GM12891 (cell line): ENCODE data around the gene TRPT1.

Source experiments
- DNase-seq: peaks from one replicate; pipeline ENCODE4 v3.0.0; 2011; ENCODE audit warnings: low spot score; ENCODE audit not compliant: insufficient read length
- FAIRE-seq: peaks from 2 replicates; lab custom pipeline; 2011; peaks lifted over from hg19 to GRCh38; lab: Jason Lieb, UNC
- PAX5 ChIP-seq: IDR thresholded peaks from 2 replicates; pipeline ENCODE4 v1.6.1; 2011; ENCODE audit warnings: low read length, moderate library complexity, mild to moderate bottlenecking; ENCODE audit not compliant: insufficient read depth, severe bottlenecking
- POLR2A ChIP-seq: IDR thresholded peaks from 2 replicates; pipeline ENCODE4 v1.6.1; 2011; ENCODE audit warnings: low read depth, low read length, control low read depth
- POLR2AphosphoS5 ChIP-seq: IDR thresholded peaks from 2 replicates; pipeline ENCODE4 v1.6.1; 2011; ENCODE audit warnings: low read depth, low read length, control low read depth
- POU2F2 ChIP-seq: IDR thresholded peaks from 2 replicates; pipeline ENCODE4 v1.6.1; 2011; ENCODE audit warnings: low read depth, mild to moderate bottlenecking, control low read depth, low read length, moderate library complexity
- SPI1 ChIP-seq: IDR thresholded peaks from 2 replicates; pipeline ENCODE4 v1.6.1; 2011; ENCODE audit warnings: low read depth, low read length, control low read depth
- TAF1 ChIP-seq: IDR thresholded peaks from 2 replicates; pipeline ENCODE4 v1.6.1; 2011; ENCODE audit warnings: low read depth, low read length, control low read depth

The TRPT1 gene

GRCh38 chr11:64258946-64259532 is 33.1 kb upstream of the TRPT1 start:
- TF ChIP-seq POLR2A: no peak
- no peak for TF ChIP-seq POLR2AphosphoS5
- TF ChIP-seq POU2F2: no peak
- DNase-seq (no peak), FAIRE-seq (no peak)

GRCh38 chr11:64258356-64258755 is 32.4 kb upstream of the TRPT1 start:
- DNase-seq (no peak), FAIRE-seq (no peak)
- no peak for TF ChIP-seq POU2F2
- no peak for TF ChIP-seq TAF1
- no peak for TF ChIP-seq PAX5
- TF ChIP-seq SPI1: no peak
- no peak for TF ChIP-seq POLR2AphosphoS5
- TF ChIP-seq POLR2A: no peak

- no peak for FAIRE-seq
- no peak for TF ChIP-seq PAX5
- no peak for TF ChIP-seq POLR2A
- no peak for TF ChIP-seq TAF1
- TF ChIP-seq SPI1: no peak
- TF ChIP-seq POU2F2: no peak
- TF ChIP-seq POLR2AphosphoS5: no peak
- no peak for DNase-seq
These were observed 30.3 kb upstream of the TRPT1 start for GRCh38 chr11:64256300-64256699.

- DNase-seq: no peak
- TF ChIP-seq SPI1 (no peak), POLR2A (no peak), POLR2AphosphoS5 (no peak), PAX5 (no peak), TAF1 (no peak), POU2F2 (no peak)
- no peak for FAIRE-seq
These were observed 29.4 kb upstream of the TRPT1 start for GRCh38 chr11:64255135-64256128.

GRCh38 chr11:64254326-64254725 is 28.3 kb upstream of the TRPT1 start:
- TF ChIP-seq POLR2A: no peak
- no peak for TF ChIP-seq TAF1
- no peak for TF ChIP-seq POU2F2
- no peak for TF ChIP-seq SPI1
- TF ChIP-seq POLR2AphosphoS5: no peak
- no peak for TF ChIP-seq PAX5
- FAIRE-seq: no peak
- DNase-seq: no peak

GRCh38 chr11:64253481-64253880 is 27.5 kb upstream of the TRPT1 start:
- no peak for DNase-seq
- FAIRE-seq: no peak
- TF ChIP-seq SPI1 (no peak), POLR2A (no peak), PAX5 (no peak), POU2F2 (no peak), POLR2AphosphoS5 (no peak), TAF1 (no peak)

GRCh38 chr11:64253043-64253442 is 27.1 kb upstream of the TRPT1 start:
- TF ChIP-seq POLR2A (no peak), TAF1 (no peak), PAX5 (no peak), POU2F2 (no peak), POLR2AphosphoS5 (no peak), SPI1 (no peak)
- no peak for DNase-seq
- no peak for FAIRE-seq

- FAIRE-seq: no peak
- no peak for DNase-seq
- TF ChIP-seq SPI1 (peak; percentile 24; the same call in 1 of the 2 replicates), POU2F2 (no peak)
These were observed 26.3 kb upstream of the TRPT1 start for GRCh38 chr11:64252003-64252872.

GRCh38 chr11:64251753-64252002 is 25.7 kb upstream of the TRPT1 start:
- no peak for DNase-seq
- TF ChIP-seq POU2F2 (no peak), PAX5 (no peak), POLR2AphosphoS5 (no peak), POLR2A (no peak), SPI1 (no peak), TAF1 (no peak)
- no peak for FAIRE-seq
